ENCODE data around the gene VWCE.

DNA sequence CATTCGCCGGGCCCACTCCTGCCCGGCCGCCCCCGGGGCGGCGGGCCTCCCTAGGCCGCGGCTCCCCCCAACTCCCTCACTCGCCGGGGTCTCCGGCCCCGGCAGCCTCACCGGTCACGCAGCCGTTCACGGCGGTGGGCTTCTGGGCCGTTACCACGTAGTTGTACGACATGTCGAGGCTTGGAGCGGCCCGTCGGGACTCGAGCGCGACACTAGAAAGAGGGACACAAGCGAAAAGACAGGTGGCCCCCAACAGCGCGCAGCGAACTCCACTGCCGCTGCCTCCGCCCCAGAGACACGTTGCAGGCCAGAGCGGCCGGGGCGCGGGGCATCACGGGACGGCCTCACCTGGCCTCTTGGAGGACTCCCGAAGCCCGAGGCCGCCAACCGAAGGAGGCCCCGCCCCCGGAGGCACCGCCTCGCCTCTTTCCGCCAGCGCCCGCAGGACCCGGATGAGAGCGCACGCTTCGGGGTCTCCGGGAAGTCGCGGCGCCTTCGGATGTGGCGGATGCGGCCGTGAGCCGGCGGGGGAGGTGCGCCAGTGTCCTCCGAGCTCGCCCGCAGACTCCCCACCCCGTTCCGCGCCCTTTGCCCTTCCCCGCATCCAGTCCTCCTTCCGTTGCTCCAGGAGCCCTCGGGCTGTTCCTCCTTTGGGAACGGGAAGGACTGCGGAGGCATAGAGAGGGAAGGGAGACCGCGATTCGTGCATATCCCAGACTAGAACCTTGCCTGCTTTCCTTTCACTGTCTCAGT lies 37.9 kb upstream of the VWCE start, which contains the start of the genes DDB1 and TKFC:
- TF ChIP-seq, protein P1, sequence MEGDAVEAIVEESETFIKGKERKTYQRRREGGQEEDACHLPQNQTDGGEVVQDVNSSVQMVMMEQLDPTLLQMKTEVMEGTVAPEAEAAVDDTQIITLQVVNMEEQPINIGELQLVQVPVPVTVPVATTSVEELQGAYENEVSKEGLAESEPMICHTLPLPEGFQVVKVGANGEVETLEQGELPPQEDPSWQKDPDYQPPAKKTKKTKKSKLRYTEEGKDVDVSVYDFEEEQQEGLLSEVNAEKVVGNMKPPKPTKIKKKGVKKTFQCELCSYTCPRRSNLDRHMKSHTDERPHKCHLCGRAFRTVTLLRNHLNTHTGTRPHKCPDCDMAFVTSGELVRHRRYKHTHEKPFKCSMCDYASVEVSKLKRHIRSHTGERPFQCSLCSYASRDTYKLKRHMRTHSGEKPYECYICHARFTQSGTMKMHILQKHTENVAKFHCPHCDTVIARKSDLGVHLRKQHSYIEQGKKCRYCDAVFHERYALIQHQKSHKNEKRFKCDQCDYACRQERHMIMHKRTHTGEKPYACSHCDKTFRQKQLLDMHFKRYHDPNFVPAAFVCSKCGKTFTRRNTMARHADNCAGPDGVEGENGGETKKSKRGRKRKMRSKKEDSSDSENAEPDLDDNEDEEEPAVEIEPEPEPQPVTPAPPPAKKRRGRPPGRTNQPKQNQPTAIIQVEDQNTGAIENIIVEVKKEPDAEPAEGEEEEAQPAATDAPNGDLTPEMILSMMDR (IDR thresholded peaks at IDR 0.05): peak in 1 of 3 experiments; percentile 11
- TF ChIP-seq POLR2A (IDR thresholded peaks at IDR 0.05; ENCODE audit: low read depth): peak; percentile 53
- TF ChIP-seq POLR2AphosphoS5 (IDR thresholded peaks at IDR 0.05): peak; percentile 88 to 93
- TF ChIP-seq EP300 (IDR thresholded peaks at IDR 0.05): no peak

Data from esophagus muscularis mucosa (tissue), 4 donors.